SH-SY5Y (cell line): Measurements from ENCODE around the gene CDC42BPB.

ENCODE experiments used
- GATA2 ChIP-seq: IDR thresholded peaks from 2 replicates; pipeline ENCODE4 v1.6.1; 2011; ENCODE audit warnings: mild to moderate bottlenecking, low read depth, low read length
- GATA3 ChIP-seq: IDR thresholded peaks from 2 replicates; pipeline ENCODE4 v1.6.1; 2011; ENCODE audit warnings: low read depth, mild to moderate bottlenecking, low read length, moderate library complexity

GRCh38 chr14:103009559-103009958 lies 47.8 kb downstream of the CDC42BPB start:
- TF ChIP-seq GATA3 (no peak), GATA2 (no peak)
